Measurements from ENCODE around the gene GRK2.

Gene GRK2

GRCh38 chr11:67288198-67288451 lies 21.9 kb downstream of the GRK2 start:
- DNase-seq (no peak), ATAC-seq (replicated peaks) (peak; percentile 8 to 13)
- Mint-ChIP-seq H3K27ac (peak overlapping the region; percentile 99), H3K27me3 (no peaks in the 10 kb centered on the region), H3K4me3 (peak overlapping the region; percentile 83 to 91), H3K36me3 (peaks cover 45 to 52% of the 10 kb centered on the region in 2 donors), H3K4me1 (peaks cover 39 to 78% of the 10 kb centered on the region in 2 donors), H3K9me3 (peaks cover 0 to 1% of the 10 kb centered on the region in 2 donors)

- peaks cover 39 to 79% of the 10 kb centered on the region in 2 donors for H3K4me1 Mint-ChIP-seq
- peak overlapping the region; percentile 83 to 91 for H3K4me3 Mint-ChIP-seq
- peak; percentile 75 to 78 for ATAC-seq (replicated peaks)
- H3K36me3 Mint-ChIP-seq = peaks cover 43 to 51% of the 10 kb centered on the region in 2 donors
- peak overlapping the region; percentile 99 for H3K27ac Mint-ChIP-seq
- DNase-seq = peak; percentile 91
- H3K27me3 Mint-ChIP-seq = no peaks in the 10 kb centered on the region
- H3K9me3 Mint-ChIP-seq = peaks cover 0 to 1% of the 10 kb centered on the region in 2 donors
Observed at GRCh38 chr11:67288452-67289225, 22.4 kb downstream of the GRK2 start.

- H3K4me1 Mint-ChIP-seq = peaks cover 36 to 74% of the 10 kb centered on the region in 2 donors
- peak within 1 kb of the TSS; percentile 99 for H3K27ac Mint-ChIP-seq
- ATAC-seq (replicated peaks) (peak; percentile 38 to 47), DNase-seq (peak; percentile 53)
- H3K27me3 Mint-ChIP-seq = no peaks in the 10 kb centered on the region
- H3K4me3 Mint-ChIP-seq = peak within 1 kb of the TSS; percentile 91 to 93
- peaks cover 0 to 1% of the 10 kb centered on the region in 2 donors for H3K9me3 Mint-ChIP-seq
- peaks cover 41 to 50% of the 10 kb centered on the region in 2 donors for H3K36me3 Mint-ChIP-seq
Observed at GRCh38 chr11:67289226-67289650, 23.0 kb downstream of the GRK2 start, which contains the start of gene ANKRD13D. ANKRD13D (plus strand) TSS chr11:67289303; CDS start chr11:67289461, 158 bp downstream.

- H3K27me3 Mint-ChIP-seq = no peaks in the 10 kb centered on the region
- H3K9me3 Mint-ChIP-seq = peaks cover 0 to 1% of the 10 kb centered on the region in 2 donors
- H3K4me3 Mint-ChIP-seq = peak overlapping the region; percentile 88 to 93
- DNase-seq (no peak), ATAC-seq (replicated peaks) (no peak)
- peaks cover 42 to 52% of the 10 kb centered on the region in 2 donors for H3K36me3 Mint-ChIP-seq
- peak overlapping the region; percentile 95 for H3K27ac Mint-ChIP-seq
- H3K4me1 Mint-ChIP-seq = peaks cover 36 to 70% of the 10 kb centered on the region in 2 donors
Observed at GRCh38 chr11:67289651-67290479, 23.6 kb downstream of the GRK2 start.

- Mint-ChIP-seq H3K36me3 (peaks cover 45 to 54% of the 10 kb centered on the region in 2 donors), H3K27ac (peak overlapping the region; percentile 5)
- DNase-seq = no peak
Observed at GRCh38 chr11:67290801-67291200, 24.5 kb downstream of the GRK2 start.

GRCh38 chr11:67291481-67292381 lies 25.5 kb downstream of the GRK2 start:
- peak overlapping the region in 1 of 2 donors; percentile 16 for H3K4me3 Mint-ChIP-seq
- H3K4me1 Mint-ChIP-seq = peaks cover 28 to 58% of the 10 kb centered on the region in 2 donors
- H3K36me3 Mint-ChIP-seq = peaks cover 47 to 56% of the 10 kb centered on the region in 2 donors
- no peak for ATAC-seq (replicated peaks)
- no peak for DNase-seq
- no peaks in the 10 kb centered on the region for H3K27me3 Mint-ChIP-seq
- peaks cover 6% of the 10 kb centered on the region in 2 donors for H3K9me3 Mint-ChIP-seq
- H3K27ac Mint-ChIP-seq = no peak overlapping the region

More at GRCh38 chr11:67290801-67291200, 24.5 kb downstream of the GRK2 start:
- ATAC-seq (replicated peaks) = no peak
- peaks cover 34 to 61% of the 10 kb centered on the region in 2 donors for H3K4me1 Mint-ChIP-seq
- no peaks in the 10 kb centered on the region for H3K27me3 Mint-ChIP-seq
- no peak overlapping the region for H3K4me3 Mint-ChIP-seq
- H3K9me3 Mint-ChIP-seq = peaks cover 0 to 1% of the 10 kb centered on the region in 2 donors

- ATAC-seq (replicated peaks) (no peak), DNase-seq (no peak)
- peaks cover 19 to 49% of the 10 kb centered on the region in 2 donors for H3K4me1 Mint-ChIP-seq
- H3K4me3 Mint-ChIP-seq = no peak overlapping the region
- H3K36me3 Mint-ChIP-seq = peaks cover 45 to 53% of the 10 kb centered on the region in 2 donors
- peaks cover 5 to 6% of the 10 kb centered on the region in 2 donors for H3K9me3 Mint-ChIP-seq
- H3K27me3 Mint-ChIP-seq = no peaks in the 10 kb centered on the region
- H3K27ac Mint-ChIP-seq = peak overlapping the region; percentile 15
Observed at GRCh38 chr11:67292671-67293070, 26.4 kb downstream of the GRK2 start.

GRCh38 chr11:67293090-67293489 lies 26.8 kb downstream of the GRK2 start:
- Mint-ChIP-seq H3K36me3 (peaks cover 45 to 53% of the 10 kb centered on the region in 2 donors), H3K4me3 (no peak overlapping the region), H3K27ac (no peak overlapping the region), H3K9me3 (peaks cover 5 to 6% of the 10 kb centered on the region in 2 donors), H3K4me1 (peaks cover 14 to 49% of the 10 kb centered on the region in 2 donors), H3K27me3 (no peaks in the 10 kb centered on the region)
- ATAC-seq (replicated peaks) = no peak
- DNase-seq = no peak

GRCh38 chr11:67295846-67296245 lies 29.6 kb downstream of the GRK2 start:
- H3K27me3 Mint-ChIP-seq = no peaks in the 10 kb centered on the region
- DNase-seq (no peak), ATAC-seq (replicated peaks) (no peak)
- H3K4me3 Mint-ChIP-seq = no peak overlapping the region
- H3K4me1 Mint-ChIP-seq = peaks cover 6 to 38% of the 10 kb centered on the region in 2 donors
- no peak overlapping the region for H3K27ac Mint-ChIP-seq
- peaks cover 48 to 67% of the 10 kb centered on the region in 2 donors for H3K36me3 Mint-ChIP-seq
- H3K9me3 Mint-ChIP-seq = peaks cover 5 to 6% of the 10 kb centered on the region in 2 donors

- DNase-seq (no peak), ATAC-seq (replicated peaks) (no peak)
- Mint-ChIP-seq H3K4me3 (no peak overlapping the region), H3K4me1 (peaks cover 2 to 26% of the 10 kb centered on the region in 2 donors), H3K27me3 (no peaks in the 10 kb centered on the region), H3K36me3 (peaks cover 54 to 67% of the 10 kb centered on the region in 2 donors), H3K27ac (peak overlapping the region; percentile 14), H3K9me3 (peaks cover 5 to 6% of the 10 kb centered on the region in 2 donors)
Observed at GRCh38 chr11:67298786-67299185, 32.5 kb downstream of the GRK2 start.

GRCh38 chr11:67299471-67300191 lies 33.4 kb downstream of the GRK2 start:
- H3K27me3 Mint-ChIP-seq = no peaks in the 10 kb centered on the region
- no peak overlapping the region for H3K4me3 Mint-ChIP-seq
- H3K27ac Mint-ChIP-seq = no peak overlapping the region
- peaks cover 2 to 26% of the 10 kb centered on the region in 2 donors for H3K4me1 Mint-ChIP-seq
- peaks cover 5 to 6% of the 10 kb centered on the region in 2 donors for H3K9me3 Mint-ChIP-seq
- ATAC-seq (replicated peaks) (no peak), DNase-seq (no peak)
- H3K36me3 Mint-ChIP-seq = peaks cover 52 to 60% of the 10 kb centered on the region in 2 donors

- H3K36me3 Mint-ChIP-seq = peaks cover 47 to 55% of the 10 kb centered on the region in 2 donors
- ATAC-seq (replicated peaks) = no peak
- peaks cover 5 to 6% of the 10 kb centered on the region in 2 donors for H3K9me3 Mint-ChIP-seq
- H3K4me3 Mint-ChIP-seq = no peak overlapping the region
- H3K27ac Mint-ChIP-seq = no peak overlapping the region
- no peak for DNase-seq
- no peaks in the 10 kb centered on the region for H3K27me3 Mint-ChIP-seq
- H3K4me1 Mint-ChIP-seq = peaks cover 2 to 26% of the 10 kb centered on the region in 2 donors
Observed at GRCh38 chr11:67300256-67300755, 34.0 kb downstream of the GRK2 start.

GRCh38 chr11:67300756-67301312 lies 34.6 kb downstream of the GRK2 start:
- H3K36me3 Mint-ChIP-seq = peaks cover 44 to 50% of the 10 kb centered on the region in 2 donors
- no peak for DNase-seq
- no peak overlapping the region for H3K27ac Mint-ChIP-seq

More at GRCh38 chr11:67300756-67301312, 34.6 kb downstream of the GRK2 start:
- no peak for ATAC-seq (replicated peaks)
- Mint-ChIP-seq H3K9me3 (peaks cover 5 to 6% of the 10 kb centered on the region in 2 donors), H3K27me3 (no peaks in the 10 kb centered on the region), H3K4me1 (peaks cover 2 to 26% of the 10 kb centered on the region in 2 donors), H3K4me3 (no peak overlapping the region)
